Measurements from ENCODE around the gene PPP2R2D.

- no peak for TF ChIP-seq EZH2 (IDR thresholded peaks at IDR 0.05; ENCODE audit: borderline replicate concordance)
- no peak for TF ChIP-seq CTCF (IDR thresholded peaks at IDR 0.05; ENCODE audit: poor library complexity)
Observed at GRCh38 chr10:131908151-131908550, 7.3 kb downstream of the PPP2R2D start.

Data from hepatocyte (in vitro differentiated cells).